Left kidney (tissue), 2 donors: ENCODE results near the gene CSTF2T. TPM values are rescaled to one million over a fixed set of nuclear protein-coding genes. Genes with fewer than 3 reads are reported as not detected.

ENCODE experiments used
- DNase-seq: peaks from one replicate; pipeline ENCODE4 v3.0.0-alpha.2; 2013
- polyA plus RNA-seq: library from polyadenylated mRNA; unstranded; fragments of 120-200 nt; gene quantifications from one replicate; pipeline ENCODE4 v1.2.1, GENCODE V29; 2013; ENCODE audit not compliant: insufficient read length

The CSTF2T gene
- polyA plus RNA-seq, 1 donor = 41.5 TPM

GRCh38 chr10:51649064-51649463 is 50.3 kb downstream of the CSTF2T start:
- DNase-seq = no peak
